ACC112 (cell line): Measurements from ENCODE around the gene PCBP3.
A peak's percentile ranks its signal among the peaks of the same experiment; 100 is the strongest.
"Not testable (repeated sequence)": the region's sequence is repeated elsewhere in the genome, so short reads cannot be mapped to it uniquely, and the experiment has no call there.

Source experiments
- H2AFZ ChIP-seq: fragments of 200-600 bp; sonication (generic); one replicate; pipeline ENCODE4 v1.6.0; 2017; ENCODE audit warnings: antibody characterized with exemption, low read length; ENCODE audit not compliant: unreplicated experiment
- H3K27ac ChIP-seq: fragments of 200-600 bp; sonication (generic); 2 replicates; pipeline ENCODE4 v1.5.1; 2014; ENCODE audit warnings: low read depth, mild to moderate bottlenecking, antibody characterized with exemption, low read length, moderate library complexity
- H3K27me3 ChIP-seq: fragments of 200-600 bp; sonication (generic); 2 replicates; pipeline ENCODE4 v1.6.1; 2014; ENCODE audit warnings: mild to moderate bottlenecking, antibody characterized with exemption, low read length, moderate library complexity, mixed read lengths; ENCODE audit not compliant: insufficient read depth
- H3K36me3 ChIP-seq: fragments of 200-600 bp; sonication (generic); 2 replicates; pipeline ENCODE4 v1.6.1; 2016; ENCODE audit warnings: mild to moderate bottlenecking, antibody characterized with exemption, low read length, moderate library complexity, mixed read lengths; ENCODE audit not compliant: insufficient read depth
- H3K4me1 ChIP-seq: fragments of 200-600 bp; sonication (generic); one replicate; pipeline ENCODE4 v1.6.1; 2016; ENCODE audit warnings: low read length, mixed read lengths; ENCODE audit not compliant: insufficient read depth, unreplicated experiment, control insufficient read depth
- H3K4me3 ChIP-seq: fragments of 200-600 bp; sonication (generic); 2 replicates; pipeline ENCODE4 v1.5.1; 2014; ENCODE audit warnings: mild to moderate bottlenecking, low read depth, low read length
- H3K79me2 ChIP-seq: fragments of 200-600 bp; sonication (generic); one replicate; pipeline ENCODE4 v1.6.0; 2016; ENCODE audit warnings: low read length; ENCODE audit not compliant: control insufficient read depth, unreplicated experiment, insufficient read depth

PCBP3 gene

GRCh38 chr21:45651921-45652320, 8.4 kb downstream of the PCBP3 start:
- Histone ChIP-seq H3K79me2 (peaks cover 10% of the 10 kb centered on the region), H3K27me3 (no peaks in the 10 kb centered on the region), H3K4me3 (no peak overlapping the region), H3K4me1 (peaks cover 26% of the 10 kb centered on the region), H3K36me3 (peaks cover 10% of the 10 kb centered on the region; the same call in 1 of the 2 replicates), H3K27ac (no peak overlapping the region), H2AFZ (no peak overlapping the region)

GRCh38 chr21:45655124-45655523, 11.6 kb downstream of the PCBP3 start:
- Histone ChIP-seq H2AFZ (peak overlapping the region; percentile 0), H3K27ac (peak overlapping the region; percentile 67), H3K36me3 (no peaks in the 10 kb centered on the region), H3K4me3 (peak overlapping the region; percentile 64), H3K79me2 (peaks cover 4% of the 10 kb centered on the region), H3K27me3 (no peaks in the 10 kb centered on the region), H3K4me1 (peaks cover 26% of the 10 kb centered on the region)

GRCh38 chr21:45656114-45656513, 12.6 kb downstream of the PCBP3 start:
- H3K27ac ChIP-seq, H3K4me3 ChIP-seq, H3K36me3 ChIP-seq, H3K27me3 ChIP-seq, H3K79me2 ChIP-seq, H2AFZ ChIP-seq: not testable (repeated sequence)
- H3K4me1 ChIP-seq, result peaks cover 26% of the 10 kb centered on the region

GRCh38 chr21:45661913-45662622, 18.5 kb downstream of the PCBP3 start:
- H3K27me3 ChIP-seq, H3K79me2 ChIP-seq, H3K27ac ChIP-seq, H2AFZ ChIP-seq, H3K36me3 ChIP-seq, H3K4me3 ChIP-seq, H3K4me1 ChIP-seq: not testable (repeated sequence)

GRCh38 chr21:45662623-45663245, 19.2 kb downstream of the PCBP3 start:
- H3K79me2 ChIP-seq, H3K4me3 ChIP-seq, H2AFZ ChIP-seq, H3K36me3 ChIP-seq, H3K27ac ChIP-seq, H3K4me1 ChIP-seq, H3K27me3 ChIP-seq: not testable (repeated sequence)

- H3K4me1 ChIP-seq, result no peaks in the 10 kb centered on the region
- H3K36me3 ChIP-seq, result peaks cover 27% of the 10 kb centered on the region
- no peak overlapping the region for H2AFZ ChIP-seq
- no peak overlapping the region for H3K27ac ChIP-seq
- no peaks in the 10 kb centered on the region for H3K79me2 ChIP-seq
- H3K4me3 ChIP-seq, result no peak overlapping the region
- no peaks in the 10 kb centered on the region for H3K27me3 ChIP-seq
Observed at GRCh38 chr21:45669382-45669781, 25.9 kb downstream of the PCBP3 start.

GRCh38 chr21:45670731-45671130, 27.2 kb downstream of the PCBP3 start:
- Histone ChIP-seq H3K79me2 (no peaks in the 10 kb centered on the region), H2AFZ (no peak overlapping the region), H3K4me3 (no peak overlapping the region), H3K27me3 (no peaks in the 10 kb centered on the region), H3K4me1 (no peaks in the 10 kb centered on the region), H3K36me3 (peaks cover 27% of the 10 kb centered on the region), H3K27ac (no peak overlapping the region)

GRCh38 chr21:45678790-45679189, 35.3 kb downstream of the PCBP3 start:
- H3K36me3 ChIP-seq, result peaks cover 16% of the 10 kb centered on the region

GRCh38 chr21:45680215-45680614, 36.7 kb downstream of the PCBP3 start:
- H3K36me3 ChIP-seq, result peaks cover 11% of the 10 kb centered on the region; the same call in 1 of the 2 replicates
- no peaks in the 10 kb centered on the region for H3K79me2 ChIP-seq
- no peaks in the 10 kb centered on the region for H3K27me3 ChIP-seq
- H3K27ac ChIP-seq, result no peak overlapping the region
- no peak overlapping the region for H2AFZ ChIP-seq
- no peak overlapping the region for H3K4me3 ChIP-seq
- H3K4me1 ChIP-seq, result no peaks in the 10 kb centered on the region

More at GRCh38 chr21:45678790-45679189, 35.3 kb downstream of the PCBP3 start:
- H3K79me2 ChIP-seq, H3K4me3 ChIP-seq, H3K27me3 ChIP-seq, H2AFZ ChIP-seq, H3K4me1 ChIP-seq, H3K27ac ChIP-seq: not testable (repeated sequence)

- Histone ChIP-seq H2AFZ (no peak overlapping the region), H3K27me3 (no peaks in the 10 kb centered on the region), H3K79me2 (no peaks in the 10 kb centered on the region), H3K27ac (no peak overlapping the region), H3K4me3 (no peak overlapping the region), H3K36me3 (no peaks in the 10 kb centered on the region), H3K4me1 (peaks cover 19% of the 10 kb centered on the region)
Observed at GRCh38 chr21:45695086-45695485, 51.6 kb downstream of the PCBP3 start.
